Measurements from ENCODE around the gene TGM2. TPM values are rescaled to one million over a fixed set of nuclear protein-coding genes. Genes with fewer than 3 reads are reported as not detected.
"Not testable (repeated sequence)": the region's sequence is repeated elsewhere in the genome, so short reads cannot be mapped to it uniquely, and the experiment has no call there.

TGM2 gene
- total RNA-seq, 1 donor from 2014 or later = 143 TPM

- no peak for DNase-seq (ENCODE audit: low spot score)
Observed at GRCh38 chr20:38115205-38115604, 49.9 kb downstream of the TGM2 start.

- peak; percentile 38 for DNase-seq (ENCODE audit: low spot score)
Observed at GRCh38 chr20:38114353-38114791, 50.7 kb downstream of the TGM2 start.

GRCh38 chr20:38113401-38114325 is 51.4 kb downstream of the TGM2 start:
- peak; percentile 43 for DNase-seq (ENCODE audit: low spot score)

- peak; percentile 34 for DNase-seq (ENCODE audit: low spot score)
Observed at GRCh38 chr20:38112930-38113294, 52.2 kb downstream of the TGM2 start.

- DNase-seq (ENCODE audit: low spot score) = peak; percentile 32
Observed at GRCh38 chr20:38112261-38112929, 52.7 kb downstream of the TGM2 start.

- no peak for DNase-seq (ENCODE audit: low spot score)
Observed at GRCh38 chr20:38111366-38112232, 53.5 kb downstream of the TGM2 start.

GRCh38 chr20:38110525-38111178 is 54.4 kb downstream of the TGM2 start:
- no peak for DNase-seq (ENCODE audit: low spot score)

- DNase-seq (ENCODE audit: low spot score) = peak; percentile 79
Observed at GRCh38 chr20:38109591-38110524, 55.2 kb downstream of the TGM2 start.

- peak; percentile 68 for DNase-seq (ENCODE audit: low spot score)
Observed at GRCh38 chr20:38108986-38109541, 56.0 kb downstream of the TGM2 start.

GRCh38 chr20:38108438-38108985 is 56.6 kb downstream of the TGM2 start:
- peak; percentile 65 for DNase-seq (ENCODE audit: low spot score)

GRCh38 chr20:38107916-38108315 is 57.2 kb downstream of the TGM2 start:
- peak; percentile 36 for DNase-seq (ENCODE audit: low spot score)

GRCh38 chr20:38107386-38107785 is 57.7 kb downstream of the TGM2 start:
- DNase-seq (ENCODE audit: low spot score) = not testable (repeated sequence)

GRCh38 chr20:38106461-38106860 is 58.6 kb downstream of the TGM2 start:
- DNase-seq (ENCODE audit: low spot score) = no peak

- DNase-seq (ENCODE audit: low spot score) = no peak
Observed at GRCh38 chr20:38104285-38104684, 60.8 kb downstream of the TGM2 start.

GRCh38 chr20:38102206-38102605 is 62.9 kb downstream of the TGM2 start:
- DNase-seq (ENCODE audit: low spot score) = not testable (repeated sequence)

GRCh38 chr20:38098952-38099351 is 66.1 kb downstream of the TGM2 start:
- DNase-seq (ENCODE audit: low spot score) = no peak

GRCh38 chr20:38095017-38095686 is 69.9 kb downstream of the TGM2 start:
- no peak for DNase-seq (ENCODE audit: low spot score)

- no peak for DNase-seq (ENCODE audit: low spot score)
Observed at GRCh38 chr20:38094373-38094891, 70.6 kb downstream of the TGM2 start.

GRCh38 chr20:38093641-38094077 is 71.4 kb downstream of the TGM2 start:
- no peak for DNase-seq (ENCODE audit: low spot score)
